Measurements from ENCODE around the gene KIF4B.

Gene KIF4B

GRCh38 chr5:155053501-155053900, 39.9 kb downstream of the KIF4B start:
- no peak for DNase-seq

- no peak for DNase-seq
Observed at GRCh38 chr5:155056644-155057269, 43.2 kb downstream of the KIF4B start.

- DNase-seq, result no peak
Observed at GRCh38 chr5:155057626-155058025, 44.1 kb downstream of the KIF4B start.

- no peak for DNase-seq
Observed at GRCh38 chr5:155064580-155064979, 51.0 kb downstream of the KIF4B start.

GRCh38 chr5:155066886-155067595, 53.5 kb downstream of the KIF4B start:
- no peak for DNase-seq

All from T-helper 1 cell (primary cell).